HCT116 (cell line): ENCODE results near the gene SH2D6. TPM values are rescaled to one million over a fixed set of nuclear protein-coding genes. Genes with fewer than 3 reads are reported as not detected.

ENCODE experiments used
- ATAC-seq: fragments of 200-7000 bp; cut with Tn5 transposase; 2 replicates; pipeline ENCODE4 v1.9.1; 2020; ENCODE audit warnings: mild to moderate bottlenecking, moderate library complexity
- BruUV-seq: library from RNA; stranded (reverse); fragments of 400-500 nt; replicated peaks from 2 replicates; lab custom pipeline; 2021; lab: Mats Ljungman, UMichigan
- CTCF ChIA-PET: fragments of 300-600 bp; sonication (Branson Sonifier 250); formaldehyde crosslinking; loops from one replicate; lab custom pipeline; 2021; ENCODE audit warnings: antibody characterized with exemption; lab: Charles Lee
- POLR2A ChIA-PET: fragments of 300-600, 350-600 bp; sonication (Branson Sonifier 250); formaldehyde crosslinking; loops from one replicate; lab custom pipeline; 2021; ENCODE audit warnings: antibody characterized with exemption; lab: Charles Lee
- RAD21 ChIA-PET, 2 experiments: fragments of 300-600 bp; sonication (Branson Sonifier 250); formaldehyde crosslinking; loops; one replicate each; lab custom pipeline; 2023; ENCODE audit warnings: low total read pairs in 2 of 2; ENCODE audit not compliant: uncharacterized antibody in 2 of 2, unreplicated experiment in 2 of 2, low non-redundant PET in 1 of 2; lab: Charles Lee
- DNase-seq: peaks from one replicate; pipeline ENCODE4 v3.0.0-alpha.2; 2010; ENCODE audit warnings: low read depth, low spot score
- H2AFZ ChIP-seq: fragments of 200-600 bp; shearing (Covaris generic), sonication (generic); 2 replicates; pipeline ENCODE4 v1.6.1; 2017; ENCODE audit warnings: low read depth, mixed run types, mixed read lengths, antibody characterized with exemption, low read length; ENCODE audit not compliant: poor library complexity, severe bottlenecking
- H3K27ac ChIP-seq: 2 replicates; pipeline ENCODE4 v1.5.1; 2012; ENCODE audit warnings: low read depth, low read length
- H3K27me3 ChIP-seq: fragments of 200-600 bp; sonication (generic); 2 replicates; pipeline ENCODE4 v1.6.1; 2016; ENCODE audit warnings: mixed run types, low read length, mixed read lengths; ENCODE audit not compliant: insufficient read depth
- H3K36me3 ChIP-seq, 2 experiments: fragments of 200-500 bp in 1 of 2; fragments of 200-600 bp in 1 of 2; sonication (Bioruptor generic) in 1 of 2; sonication (generic) in 1 of 2; 2 replicates each; pipeline versions ENCODE4 v1.5.1 to v1.6.1; 2014 to 2016; ENCODE audit warnings: low read length in 2 of 2, inconsistent platforms in 1 of 2, mixed read lengths in 1 of 2, mixed run types in 1 of 2; ENCODE audit not compliant: insufficient read depth in 2 of 2, control insufficient read depth in 1 of 2
- H3K4me1 ChIP-seq, 2 experiments: fragments of 200-600 bp in 1 of 2; sonication (generic) in 1 of 2; 2 replicates each; pipeline versions ENCODE4 v1.5.1 to v1.6.1; 2012 to 2017; ENCODE audit warnings: low read length in 2 of 2, inconsistent platforms in 1 of 2, mild to moderate bottlenecking in 1 of 2, mixed read lengths in 1 of 2, mixed run types in 1 of 2, moderate library complexity in 1 of 2; ENCODE audit not compliant: insufficient read depth in 2 of 2, control insufficient read depth in 1 of 2
- H3K4me2 ChIP-seq: fragments of 200-600 bp; sonication (generic); 2 replicates; pipeline ENCODE4 v1.6.1; 2017; ENCODE audit warnings: mixed run types, low read length, mixed read lengths
- H3K4me3 ChIP-seq, 2 experiments: fragments of 200-600 bp in 1 of 2; sonication (generic) in 1 of 2; replicated peaks in 1 of 2; 2 replicates each; pipeline ENCODE4 v1.5.1; 2011 to 2016; ENCODE audit warnings: low read length in 2 of 2, control low read depth in 1 of 2, low read depth in 1 of 2, mild to moderate bottlenecking in 1 of 2, mixed read lengths in 1 of 2, mixed run types in 1 of 2
- H3K79me2 ChIP-seq: fragments of 200-600 bp; sonication (generic); 2 replicates; pipeline ENCODE4 v1.6.1; 2017; ENCODE audit warnings: mild to moderate bottlenecking, mixed run types, low read length, moderate library complexity, mixed read lengths; ENCODE audit not compliant: insufficient read depth
- H3K9ac ChIP-seq: fragments of 200-600 bp; sonication (generic); 2 replicates; pipeline ENCODE4 v1.6.1; 2016; ENCODE audit warnings: low read length, mixed read lengths
- H3K9me2 ChIP-seq: fragments of 200-600 bp; sonication (generic), shearing (Covaris generic); 2 replicates; pipeline ENCODE4 v1.6.1; 2017; ENCODE audit warnings: mixed run types, mild to moderate bottlenecking, moderate library complexity; ENCODE audit not compliant: insufficient read depth
- H3K9me3 ChIP-seq, 2 experiments: fragments of 200-500 bp in 1 of 2; fragments of 200-600 bp in 1 of 2; sonication (Bioruptor generic) in 1 of 2; sonication (generic) in 1 of 2; 2 replicates each; pipeline ENCODE4 v1.6.1; 2014 to 2017; ENCODE audit warnings: low read length in 2 of 2, mixed read lengths in 2 of 2, inconsistent platforms in 1 of 2, low read depth in 1 of 2, mild to moderate bottlenecking in 1 of 2, mixed run types in 1 of 2, moderate library complexity in 1 of 2; ENCODE audit not compliant: control insufficient read depth in 1 of 2, insufficient read depth in 1 of 2
- H4K20me1 ChIP-seq: fragments of 200-600 bp; sonication (generic), shearing (Covaris generic); 2 replicates; pipeline ENCODE4 v1.6.1; 2017; ENCODE audit warnings: mixed run types, mild to moderate bottlenecking, moderate library complexity; ENCODE audit not compliant: insufficient read depth
- CBX3 ChIP-seq: IDR thresholded peaks from 2 replicates; pipeline ENCODE4 v1.6.1; 2012; ENCODE audit warnings: low read depth
- CEBPB ChIP-seq: IDR thresholded peaks from 2 replicates; pipeline ENCODE4 v1.6.1; 2012; ENCODE audit warnings: low read depth
- EGR1 ChIP-seq: IDR thresholded peaks from 2 replicates; pipeline ENCODE4 v1.6.1; 2012; ENCODE audit warnings: low read depth
- ELF1 ChIP-seq: IDR thresholded peaks from 2 replicates; pipeline ENCODE4 v1.6.1; 2012; ENCODE audit warnings: low read depth, borderline replicate concordance
- FOSL1 ChIP-seq: IDR thresholded peaks from 2 replicates; pipeline ENCODE4 v1.6.1; 2012; ENCODE audit warnings: low read depth
- JUND ChIP-seq: IDR thresholded peaks from 2 replicates; pipeline ENCODE4 v1.6.1; 2012
- POLR2A ChIP-seq: IDR thresholded peaks from 2 replicates; pipeline ENCODE4 v1.7.0; 2011; ENCODE audit warnings: borderline replicate concordance; ENCODE audit not compliant: insufficient read depth, insufficient read length; ENCODE audit errors: extremely low read depth
- POLR2AphosphoS5 ChIP-seq: IDR thresholded peaks from 2 replicates; pipeline ENCODE4 v1.6.1; 2011; ENCODE audit warnings: mild to moderate bottlenecking, low read depth, low read length, moderate library complexity
- RAD21 ChIP-seq: IDR thresholded peaks from 2 replicates; pipeline ENCODE4 v1.6.1; 2012; ENCODE audit warnings: low read depth, mild to moderate bottlenecking
- SIN3A ChIP-seq: IDR thresholded peaks from 2 replicates; pipeline ENCODE4 v1.6.1; 2012; ENCODE audit warnings: low read depth
- SRF ChIP-seq: IDR thresholded peaks from 2 replicates; pipeline ENCODE4 v1.6.1; 2012; ENCODE audit warnings: low read depth
- TCF7L2 ChIP-seq: IDR thresholded peaks from 2 replicates; pipeline ENCODE4 v1.7.0; 2011; ENCODE audit warnings: borderline replicate concordance, inconsistent platforms; ENCODE audit not compliant: insufficient read depth, insufficient read length; ENCODE audit errors: extremely low read depth
- ZFX ChIP-seq: fragments of 450-650 bp; IDR thresholded peaks from 2 replicates; pipeline ENCODE4 v1.6.1; 2017
- ZNF274 ChIP-seq: fragments of 200-500 bp; sonication (Bioruptor generic); IDR thresholded peaks from 2 replicates; pipeline ENCODE4 v1.6.1; 2014; ENCODE audit warnings: mild to moderate bottlenecking, low read depth, low read length, inconsistent platforms
- intact Hi-C: fragments of 100-400 bp; cut with micrococcal nuclease; formaldehyde crosslinking; loops from 2 replicates; pipeline ENCODE4 v1.10.0; 2022
- total RNA-seq: library from RNA; stranded (reverse); gene quantifications from one replicate; pipeline ENCODE4 v1.2.1, GENCODE V29; 2021; ENCODE audit not compliant: unreplicated experiment
- TF ChIP-seq, protein P1 (sequence below): IDR thresholded peaks from 2 replicates; pipeline ENCODE4 v1.6.1; 2012

SH2D6 gene
- total RNA-seq, 1 experiment from 2014 or later = 2.7 TPM

DNA sequence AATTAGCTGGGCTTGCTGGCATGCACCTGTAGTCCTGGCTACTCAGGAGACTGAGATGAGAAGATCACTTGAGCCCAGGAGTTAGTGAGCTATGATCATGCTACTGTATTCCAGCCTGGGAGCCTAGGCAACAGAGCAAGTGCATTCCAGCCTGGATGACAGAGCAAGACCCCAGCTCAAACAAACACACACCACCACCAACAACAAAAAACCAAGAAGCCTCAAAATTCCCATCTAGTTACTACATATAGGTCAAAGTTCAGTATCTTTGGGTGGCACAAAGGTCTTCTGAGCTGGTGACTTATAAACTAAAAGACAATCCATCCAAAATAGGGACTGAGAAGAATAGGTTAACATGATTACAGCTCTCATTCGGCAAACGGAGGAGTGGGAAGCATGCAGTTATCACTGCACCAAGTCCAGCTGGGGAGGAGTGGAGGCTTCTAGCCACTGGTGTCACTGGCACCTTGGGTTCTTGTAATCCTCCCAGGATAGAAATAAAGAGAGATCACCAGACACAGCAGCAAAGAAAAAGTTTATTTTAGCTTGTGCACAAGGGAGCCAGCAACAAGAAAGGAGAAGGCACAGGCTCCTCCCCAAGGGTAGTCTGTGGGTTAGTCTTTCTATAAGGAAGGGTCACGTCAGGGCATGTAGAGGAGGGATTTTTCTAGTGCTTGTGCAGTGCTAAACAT, 57.4 kb downstream of the SH2D6 start:
- no peak overlapping the region for H3K4me2 ChIP-seq
- no peak overlapping the region for H2AFZ ChIP-seq
- H3K36me3 ChIP-seq = no peaks in the 10 kb centered on the region
- no peaks in the 10 kb centered on the region for H3K9me2 ChIP-seq
- no peak overlapping the region for H3K9ac ChIP-seq
- intact Hi-C loops = no loop called here
- H3K79me2 ChIP-seq = no peaks in the 10 kb centered on the region
- no TSS peak for BruUV-seq
- H3K9me3 ChIP-seq = no peaks in the 10 kb centered on the region
- RAD21 ChIA-PET = no interaction called here
- POLR2A ChIA-PET = interaction anchor here (0.6 to 1.1 kb wide), 5 partner anchors 10 to 101 kb away, joined by 3 to 4 read pairs (median 3); partner anchors contain the start of genes MAT2A and VAMP8
- H3K4me3 ChIP-seq = no peak overlapping the region
- DNase-seq (no peak), ATAC-seq (no peak)
- H3K27ac ChIP-seq = no peak overlapping the region
- no peaks in the 10 kb centered on the region for H3K27me3 ChIP-seq
- CTCF ChIA-PET = no interaction called here
- H4K20me1 ChIP-seq = no peaks in the 10 kb centered on the region
- H3K4me1 ChIP-seq = peaks cover 7 to 20% of the 10 kb centered on the region in 2 experiments; a peak in 3 of 4 replicates
- TF ChIP-seq JUND (no peak), SIN3A (no peak), POLR2AphosphoS5 (no peak), SRF (no peak), POLR2A (no peak), ZFX (no peak), CEBPB (no peak), TCF7L2 (no peak), EGR1 (no peak), FOSL1 (no peak), ZNF274 (no peak), CBX3 (no peak), ELF1 (no peak), RAD21 (no peak)
- TF ChIP-seq, protein P1, sequence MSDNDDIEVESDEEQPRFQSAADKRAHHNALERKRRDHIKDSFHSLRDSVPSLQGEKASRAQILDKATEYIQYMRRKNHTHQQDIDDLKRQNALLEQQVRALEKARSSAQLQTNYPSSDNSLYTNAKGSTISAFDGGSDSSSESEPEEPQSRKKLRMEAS = no peak
